ENCODE measurements around the gene SBF2.

SBF2 gene

DNA sequence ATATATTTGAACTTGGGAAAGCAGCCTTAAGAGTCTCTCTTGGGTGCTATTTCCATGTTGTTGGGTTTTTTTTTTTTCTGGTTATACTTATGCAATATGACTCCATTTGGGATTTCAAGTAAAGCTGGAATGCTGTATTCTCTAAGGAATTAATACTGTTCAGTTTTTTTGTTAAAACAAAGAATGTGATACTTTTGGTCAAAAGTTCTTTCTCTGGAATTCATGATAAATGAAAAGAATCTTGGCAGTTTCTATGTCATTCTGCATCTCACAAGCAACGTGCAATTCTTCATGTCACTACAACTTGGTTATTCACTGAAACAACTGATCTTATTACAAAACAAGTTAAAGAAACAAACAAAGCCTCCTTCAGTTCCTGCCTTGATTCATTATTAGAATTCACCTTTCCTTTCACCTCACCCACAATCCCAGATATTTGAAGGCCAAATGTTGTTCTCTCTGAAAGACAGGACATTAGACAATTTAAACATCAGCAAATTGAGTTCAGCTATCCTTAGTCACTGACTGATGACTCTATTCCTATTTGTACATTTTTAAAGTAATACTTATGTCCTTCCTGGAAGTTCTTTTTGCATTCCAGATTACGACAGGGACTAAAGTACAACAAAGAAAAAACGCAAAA is 176.2 kb downstream of the SBF2 start:
- H3K9me3 ChIP-seq (ENCODE audit: control insufficient read depth, low read depth, low read length): no peaks in the 10 kb centered on the region
- H3K4me1 ChIP-seq (ENCODE audit: control insufficient read depth, low read depth, low read length): no peaks in the 10 kb centered on the region
- no peak overlapping the region for H3K9ac ChIP-seq (ENCODE audit: low read length)
- H3K27ac ChIP-seq (ENCODE audit: low read length): no peak overlapping the region
- H3K36me3 ChIP-seq (ENCODE audit: control insufficient read depth, low read depth, low read length): no peaks in the 10 kb centered on the region
- H3K27me3 ChIP-seq (ENCODE audit: control insufficient read depth, insufficient read depth, low read length): no peaks in the 10 kb centered on the region
- H3K4me3 ChIP-seq (ENCODE audit: low read length): no peak overlapping the region

DNA sequence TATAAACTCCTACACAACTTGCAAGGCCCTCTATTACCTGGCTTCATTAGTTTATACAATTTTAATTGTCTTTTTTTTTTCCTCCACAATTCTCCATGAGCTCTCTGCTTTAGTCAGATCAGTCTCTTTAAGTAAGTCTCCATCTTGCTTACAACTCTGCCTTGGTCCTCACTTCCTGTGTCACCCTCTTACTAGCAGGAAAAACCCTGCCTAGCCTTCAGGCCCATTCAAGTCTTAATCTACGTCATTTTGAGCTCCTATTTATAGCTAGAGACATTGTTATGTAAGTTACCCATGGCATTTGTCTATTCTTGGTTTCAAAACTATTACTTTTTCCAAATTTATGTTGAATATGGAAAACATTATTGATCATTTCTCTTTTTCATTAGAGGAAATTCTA is 177.4 kb downstream of the SBF2 start:
- no peak overlapping the region for H3K27ac ChIP-seq (ENCODE audit: low read length)

DNA sequence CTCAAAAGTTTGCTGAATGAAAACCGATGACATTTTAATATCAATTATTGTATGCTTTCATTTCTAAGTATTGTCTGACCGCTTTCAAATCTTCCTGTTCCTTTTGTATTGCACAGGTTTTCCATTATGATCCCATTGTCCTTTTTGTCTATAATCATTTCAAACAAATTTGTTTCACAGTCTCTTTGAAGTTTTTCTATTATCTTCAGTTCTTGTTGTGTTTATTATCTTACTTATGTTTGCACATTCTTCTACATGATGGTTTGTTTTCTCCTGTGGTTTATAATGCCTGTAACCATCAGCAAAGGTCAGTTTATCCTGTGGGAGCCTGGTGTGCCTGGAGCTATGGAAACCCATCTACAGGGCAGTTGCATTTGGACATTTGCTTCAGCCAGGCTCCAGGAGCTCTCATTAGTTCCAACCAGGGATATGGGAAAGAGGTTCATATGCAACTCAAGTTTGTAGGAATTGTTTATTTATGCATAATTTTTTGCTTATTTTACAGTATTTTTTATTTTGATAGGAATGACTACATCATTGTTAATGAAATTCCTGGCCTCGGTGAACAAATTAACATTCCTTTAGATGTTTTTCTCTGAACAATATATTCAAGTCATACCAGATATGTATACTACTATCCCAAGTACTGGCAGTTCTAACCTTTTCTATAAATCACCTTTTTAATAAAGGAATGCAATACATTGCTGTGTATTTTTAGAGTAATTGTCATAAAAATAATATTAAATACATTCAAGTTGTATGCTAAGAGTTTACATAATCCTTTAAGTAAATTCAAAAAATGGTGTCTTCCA is 179.2 kb downstream of the SBF2 start:
- Histone ChIP-seq H3K4me1 (ENCODE audit: control insufficient read depth, low read depth, low read length) (peaks cover 7% of the 10 kb centered on the region), H3K27me3 (ENCODE audit: control insufficient read depth, insufficient read depth, low read length) (no peaks in the 10 kb centered on the region), H3K27ac (ENCODE audit: low read length) (no peak overlapping the region), H3K4me3 (ENCODE audit: low read length) (no peak overlapping the region), H3K36me3 (ENCODE audit: control insufficient read depth, low read depth, low read length) (no peaks in the 10 kb centered on the region), H3K9ac (ENCODE audit: low read length) (no peak overlapping the region), H3K9me3 (ENCODE audit: control insufficient read depth, low read depth, low read length) (no peaks in the 10 kb centered on the region)

More for the DNA sequence above, 177.4 kb downstream of the SBF2 start:
- Histone ChIP-seq H3K4me3 (ENCODE audit: low read length) (no peak overlapping the region), H3K9me3 (ENCODE audit: control insufficient read depth, low read depth, low read length) (no peaks in the 10 kb centered on the region), H3K9ac (ENCODE audit: low read length) (no peak overlapping the region), H3K36me3 (ENCODE audit: control insufficient read depth, low read depth, low read length) (no peaks in the 10 kb centered on the region), H3K27me3 (ENCODE audit: control insufficient read depth, insufficient read depth, low read length) (no peaks in the 10 kb centered on the region), H3K4me1 (ENCODE audit: control insufficient read depth, low read depth, low read length) (no peaks in the 10 kb centered on the region)

DNA sequence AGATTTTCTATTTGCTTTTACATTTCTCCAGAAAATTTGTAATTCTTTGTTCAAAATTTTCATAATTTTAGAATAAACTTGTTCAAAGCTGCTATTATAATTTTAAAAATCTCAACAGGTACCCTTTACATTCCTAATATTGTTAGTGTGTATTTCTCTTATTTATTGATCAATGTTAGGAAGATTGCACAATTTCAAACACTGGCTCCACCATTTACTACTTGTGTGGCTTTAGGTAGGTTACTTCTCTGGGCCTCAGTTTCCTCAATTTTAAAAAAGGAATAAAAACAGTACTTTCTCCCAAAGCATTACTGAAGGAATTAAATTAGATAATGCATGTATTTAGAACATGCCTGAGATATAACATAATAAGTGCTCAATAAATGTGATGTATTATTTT is 180.2 kb downstream of the SBF2 start:
- Histone ChIP-seq H3K27me3 (ENCODE audit: control insufficient read depth, insufficient read depth, low read length) (no peaks in the 10 kb centered on the region), H3K9ac (ENCODE audit: low read length) (no peak overlapping the region), H3K4me1 (ENCODE audit: control insufficient read depth, low read depth, low read length) (peaks cover 14% of the 10 kb centered on the region), H3K36me3 (ENCODE audit: control insufficient read depth, low read depth, low read length) (no peaks in the 10 kb centered on the region), H3K4me3 (ENCODE audit: low read length) (no peak overlapping the region), H3K9me3 (ENCODE audit: control insufficient read depth, low read depth, low read length) (no peaks in the 10 kb centered on the region), H3K27ac (ENCODE audit: low read length) (no peak overlapping the region)

DNA sequence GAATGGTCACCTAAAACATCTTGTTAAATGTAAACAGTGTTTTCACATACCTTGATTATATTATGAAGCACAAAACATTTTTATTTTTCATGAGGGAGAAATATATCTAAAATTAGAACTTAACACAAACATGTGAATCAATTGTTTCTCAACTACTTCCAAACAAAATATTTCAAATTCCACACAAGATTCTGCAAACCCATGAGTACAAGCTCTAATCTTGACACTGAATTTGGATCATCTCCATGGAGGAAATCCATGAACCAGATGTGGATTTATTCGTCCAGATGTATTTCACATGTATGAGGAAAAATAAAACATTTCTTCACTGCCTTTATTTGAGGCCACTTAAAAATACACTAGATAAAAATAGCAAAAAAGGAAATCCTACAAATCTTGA is 184.2 kb downstream of the SBF2 start:
- no peak overlapping the region for H3K4me3 ChIP-seq (ENCODE audit: low read length)

DNA sequence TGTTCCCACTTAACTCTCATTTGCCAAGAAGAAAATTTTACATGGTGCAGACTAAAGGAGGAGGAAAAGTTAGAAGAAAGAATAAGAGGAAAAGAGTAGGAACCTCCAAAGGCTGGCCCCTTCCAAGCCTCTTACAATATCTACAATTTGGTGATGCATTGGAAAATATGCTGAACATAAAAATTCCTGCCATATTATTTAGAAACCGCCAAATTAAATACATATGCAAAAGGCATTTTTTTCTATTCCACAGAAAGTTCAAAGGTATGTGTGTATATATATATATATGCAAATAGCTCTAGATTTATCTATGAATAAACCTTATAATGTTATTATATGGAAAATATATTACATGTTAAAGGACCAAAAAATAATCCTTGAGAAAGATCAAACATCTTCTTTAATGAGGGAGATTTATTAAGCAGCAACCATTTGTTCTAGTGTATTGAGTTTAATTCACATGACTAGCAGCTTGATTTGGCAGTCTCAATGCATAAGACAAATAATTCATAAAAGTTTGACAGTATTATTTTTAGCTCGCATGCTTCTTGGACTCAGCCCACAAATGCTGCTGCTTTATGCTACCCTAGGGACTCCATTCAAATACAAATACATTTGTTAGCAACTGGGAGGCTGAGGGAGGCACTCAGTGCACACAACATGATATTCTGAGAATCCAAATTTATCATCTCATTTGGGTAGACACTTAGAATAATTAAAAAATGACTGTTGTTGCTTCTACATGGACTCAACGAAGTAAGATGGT is 184.9 kb downstream of the SBF2 start:
- no peaks in the 10 kb centered on the region for H3K36me3 ChIP-seq (ENCODE audit: control insufficient read depth, low read depth, low read length)
- no peaks in the 10 kb centered on the region for H3K9me3 ChIP-seq (ENCODE audit: control insufficient read depth, low read depth, low read length)
- H3K27ac ChIP-seq (ENCODE audit: low read length): no peak overlapping the region
- H3K27me3 ChIP-seq (ENCODE audit: control insufficient read depth, insufficient read depth, low read length): no peaks in the 10 kb centered on the region
- peaks cover 14% of the 10 kb centered on the region for H3K4me1 ChIP-seq (ENCODE audit: control insufficient read depth, low read depth, low read length)
- no peak overlapping the region for H3K9ac ChIP-seq (ENCODE audit: low read length)
- peak overlapping the region; percentile 12 for H3K4me3 ChIP-seq (ENCODE audit: low read length)

More for the DNA sequence above, 184.2 kb downstream of the SBF2 start:
- Histone ChIP-seq H3K27ac (ENCODE audit: low read length) (no peak overlapping the region), H3K9ac (ENCODE audit: low read length) (no peak overlapping the region), H3K4me1 (ENCODE audit: control insufficient read depth, low read depth, low read length) (peaks cover 14% of the 10 kb centered on the region), H3K36me3 (ENCODE audit: control insufficient read depth, low read depth, low read length) (no peaks in the 10 kb centered on the region), H3K27me3 (ENCODE audit: control insufficient read depth, insufficient read depth, low read length) (no peaks in the 10 kb centered on the region), H3K9me3 (ENCODE audit: control insufficient read depth, low read depth, low read length) (no peaks in the 10 kb centered on the region)

DNA sequence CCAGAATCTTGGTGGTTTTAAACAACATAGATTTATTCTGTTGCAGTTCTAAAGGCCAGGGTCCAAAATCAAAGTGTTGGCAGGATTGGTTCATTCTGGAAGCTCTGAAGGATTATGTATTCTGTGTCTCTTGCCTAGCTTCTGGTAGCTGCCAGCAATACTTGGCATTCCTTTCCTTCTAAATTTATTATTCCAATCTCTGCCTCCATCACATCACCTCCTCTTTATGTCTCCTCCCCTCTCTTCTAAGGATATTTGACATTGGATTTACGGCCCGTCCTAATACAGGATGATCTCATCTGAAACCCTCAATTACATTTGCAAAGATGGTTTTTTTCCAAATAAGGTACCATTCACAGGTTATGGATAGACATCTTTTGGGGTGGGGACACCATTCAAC is 186.5 kb downstream of the SBF2 start:
- Histone ChIP-seq H3K9ac (ENCODE audit: low read length) (no peak overlapping the region), H3K4me1 (ENCODE audit: control insufficient read depth, low read depth, low read length) (peaks cover 14% of the 10 kb centered on the region), H3K27me3 (ENCODE audit: control insufficient read depth, insufficient read depth, low read length) (no peaks in the 10 kb centered on the region), H3K36me3 (ENCODE audit: control insufficient read depth, low read depth, low read length) (no peaks in the 10 kb centered on the region), H3K27ac (ENCODE audit: low read length) (no peak overlapping the region), H3K9me3 (ENCODE audit: control insufficient read depth, low read depth, low read length) (no peaks in the 10 kb centered on the region), H3K4me3 (ENCODE audit: low read length) (no peak overlapping the region)

DNA sequence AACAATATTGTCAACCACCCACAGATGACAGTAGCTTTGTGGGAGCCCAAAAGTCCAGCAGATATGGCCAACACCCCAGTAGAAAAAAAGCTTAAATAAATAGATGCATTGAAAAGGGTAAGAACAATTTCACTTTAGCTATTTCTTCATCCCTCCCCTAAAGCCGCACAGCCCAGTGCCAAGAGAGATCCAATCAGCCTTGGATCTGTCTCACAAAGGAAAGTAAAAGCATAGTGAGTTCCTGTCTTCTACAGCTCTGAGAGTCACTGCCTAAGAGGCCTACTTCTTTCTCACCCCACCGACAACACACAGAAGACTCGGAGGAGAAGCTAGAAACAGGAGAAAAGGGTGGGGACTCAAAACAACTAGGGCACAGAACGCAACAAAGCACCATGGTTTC is 196.4 kb downstream of the SBF2 start:
- no peaks in the 10 kb centered on the region for H3K4me1 ChIP-seq (ENCODE audit: control insufficient read depth, low read depth, low read length)
- H3K27me3 ChIP-seq (ENCODE audit: control insufficient read depth, insufficient read depth, low read length): no peaks in the 10 kb centered on the region
- no peak overlapping the region for H3K4me3 ChIP-seq (ENCODE audit: low read length)
- H3K9ac ChIP-seq (ENCODE audit: low read length): no peak overlapping the region
- no peak overlapping the region for H3K27ac ChIP-seq (ENCODE audit: low read length)
- no peaks in the 10 kb centered on the region for H3K9me3 ChIP-seq (ENCODE audit: control insufficient read depth, low read depth, low read length)
- no peaks in the 10 kb centered on the region for H3K36me3 ChIP-seq (ENCODE audit: control insufficient read depth, low read depth, low read length)

DNA sequence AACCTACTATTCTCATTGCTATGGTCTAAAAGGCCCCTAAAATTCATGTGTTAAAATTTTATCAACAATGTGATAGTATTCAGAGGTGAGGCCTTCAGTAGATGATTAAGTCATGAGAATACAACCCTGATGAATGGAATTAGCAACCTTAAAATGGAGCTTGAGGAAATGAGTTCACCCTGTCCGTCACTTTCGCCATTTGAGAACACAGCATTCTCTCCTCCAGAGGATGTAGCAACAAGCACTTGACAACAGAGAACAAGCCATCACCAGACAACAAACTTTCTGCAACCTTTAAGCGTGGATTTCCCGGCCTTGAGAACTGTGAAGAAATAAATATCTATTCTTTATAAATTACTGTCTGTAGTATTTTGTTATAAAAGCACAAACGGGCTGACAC is 197.0 kb downstream of the SBF2 start:
- no peaks in the 10 kb centered on the region for H3K27me3 ChIP-seq (ENCODE audit: control insufficient read depth, insufficient read depth, low read length)
- H3K4me1 ChIP-seq (ENCODE audit: control insufficient read depth, low read depth, low read length): no peaks in the 10 kb centered on the region
- no peak overlapping the region for H3K4me3 ChIP-seq (ENCODE audit: low read length)
- H3K9ac ChIP-seq (ENCODE audit: low read length): no peak overlapping the region
- no peaks in the 10 kb centered on the region for H3K36me3 ChIP-seq (ENCODE audit: control insufficient read depth, low read depth, low read length)
- H3K27ac ChIP-seq (ENCODE audit: low read length): no peak overlapping the region
- H3K9me3 ChIP-seq (ENCODE audit: control insufficient read depth, low read depth, low read length): no peaks in the 10 kb centered on the region

DNA sequence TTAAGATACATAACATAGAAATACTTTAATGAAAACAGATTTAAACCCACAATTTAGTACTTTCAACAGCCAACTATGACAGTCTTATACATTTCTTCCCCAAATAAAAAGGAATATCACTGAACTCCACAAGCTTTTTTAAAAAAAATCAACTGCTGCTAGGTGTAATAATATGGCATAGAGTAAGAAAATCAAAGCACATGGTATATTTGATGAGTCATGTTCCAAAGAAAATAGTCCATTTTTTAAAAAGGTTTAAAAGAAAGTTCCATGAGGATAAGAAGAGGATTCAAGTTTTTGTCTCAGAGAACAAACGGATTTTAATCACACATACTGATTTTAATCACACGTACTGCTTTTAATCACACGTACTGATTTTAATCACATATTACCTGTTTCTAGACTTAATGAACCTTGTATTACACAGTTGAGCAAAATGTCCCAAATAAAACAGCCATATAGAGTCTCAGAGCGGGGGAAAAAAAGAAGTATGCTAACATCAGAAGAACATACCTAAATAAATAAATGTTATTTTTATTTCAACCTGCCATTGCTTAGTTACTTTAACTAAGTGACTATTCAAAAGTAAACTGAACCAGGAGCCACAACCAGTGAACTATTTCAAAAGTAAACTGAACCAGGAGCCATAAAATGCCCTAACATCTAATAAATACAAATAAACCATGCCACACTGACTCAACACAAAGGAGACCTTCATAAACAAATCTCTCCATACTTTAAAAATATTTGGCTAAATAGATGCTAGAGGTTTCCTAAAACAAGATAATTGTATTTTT is 198.4 kb downstream of the SBF2 start:
- Histone ChIP-seq H3K27ac (ENCODE audit: low read length) (no peak overlapping the region), H3K36me3 (ENCODE audit: control insufficient read depth, low read depth, low read length) (no peaks in the 10 kb centered on the region), H3K4me1 (ENCODE audit: control insufficient read depth, low read depth, low read length) (no peaks in the 10 kb centered on the region), H3K4me3 (ENCODE audit: low read length) (no peak overlapping the region), H3K27me3 (ENCODE audit: control insufficient read depth, insufficient read depth, low read length) (no peaks in the 10 kb centered on the region), H3K9ac (ENCODE audit: low read length) (no peak overlapping the region), H3K9me3 (ENCODE audit: control insufficient read depth, low read depth, low read length) (no peaks in the 10 kb centered on the region)

DNA sequence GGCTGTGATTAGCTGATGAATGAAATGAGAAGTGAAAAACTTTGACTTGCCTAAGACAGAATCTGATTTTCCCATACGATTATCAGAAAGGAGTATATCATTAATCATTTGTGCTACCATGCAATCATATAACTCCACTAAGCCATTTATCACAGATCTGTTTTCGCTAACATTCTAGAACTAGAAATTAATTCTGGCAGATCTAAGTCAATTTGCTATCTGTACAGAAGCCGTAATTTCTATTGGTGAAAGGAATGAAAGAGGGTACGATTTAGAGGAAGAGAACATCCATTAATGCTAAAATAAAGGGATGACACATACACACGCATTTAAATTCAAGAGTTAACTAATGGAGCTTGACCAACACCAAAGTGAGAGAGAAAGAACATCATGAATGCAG is 201.6 kb downstream of the SBF2 start:
- Histone ChIP-seq H3K4me1 (ENCODE audit: control insufficient read depth, low read depth, low read length) (no peaks in the 10 kb centered on the region), H3K9ac (ENCODE audit: low read length) (no peak overlapping the region), H3K4me3 (ENCODE audit: low read length) (no peak overlapping the region), H3K36me3 (ENCODE audit: control insufficient read depth, low read depth, low read length) (no peaks in the 10 kb centered on the region), H3K9me3 (ENCODE audit: control insufficient read depth, low read depth, low read length) (no peaks in the 10 kb centered on the region), H3K27me3 (ENCODE audit: control insufficient read depth, insufficient read depth, low read length) (no peaks in the 10 kb centered on the region), H3K27ac (ENCODE audit: low read length) (no peak overlapping the region)
